Natural killer cell (primary cell): Measurements from ENCODE around the gene PKDREJ. TPM values are rescaled to one million over a fixed set of nuclear protein-coding genes. Genes with fewer than 3 reads are reported as not detected.

Source experiments
- ATAC-seq, 3 donors: fragments of 150-1000 bp in 2 of 3; fragments of 200-7000 bp in 1 of 3; cut with Tn5 transposase; 1 replicate in 1 of 3; 2 replicates in 2 of 3; pipeline ENCODE4 v1.10.0; 2021; ENCODE audit warnings: mild to moderate bottlenecking in 2 of 3, moderate library complexity in 2 of 3
- DNase-seq, 2 donors: peaks; one replicate each; pipeline versions ENCODE4 v3.0.0 to v3.0.0-alpha.2; 2013 to 2021; ENCODE audit warnings: mixed read lengths in 1 of 2
- H3K27ac ChIP-seq: one replicate; pipeline ENCODE4 v1.5.1; 2013; ENCODE audit warnings: mild to moderate bottlenecking, low read length
- H3K27me3 ChIP-seq: one replicate; pipeline ENCODE4 v1.6.1; 2013; ENCODE audit warnings: low read length; ENCODE audit not compliant: control insufficient read depth, insufficient read depth
- H3K36me3 ChIP-seq: one replicate; pipeline ENCODE4 v1.6.1; 2013; ENCODE audit warnings: low read length; ENCODE audit not compliant: control insufficient read depth, insufficient read depth
- H3K4me1 ChIP-seq: one replicate; pipeline ENCODE4 v1.6.1; 2013; ENCODE audit warnings: low read length; ENCODE audit not compliant: control insufficient read depth, insufficient read depth
- H3K4me3 ChIP-seq: one replicate; pipeline ENCODE4 v1.5.1; 2013; ENCODE audit warnings: low read length
- H3K9me3 ChIP-seq: one replicate; pipeline ENCODE4 v1.6.1; 2013; ENCODE audit warnings: low read length; ENCODE audit not compliant: control insufficient read depth, insufficient read depth
- H3K27ac Mint-ChIP-seq, 2 donors: one replicate each; pipeline ENCODE4 v1.8.0; 2022; ENCODE audit warnings: mild to moderate bottlenecking in 2 of 2, mixed read lengths in 2 of 2, moderate library complexity in 1 of 2
- H3K27me3 Mint-ChIP-seq, 2 donors: one replicate each; pipeline ENCODE4 v1.8.0; 2022; ENCODE audit warnings: low read depth in 2 of 2, mixed read lengths in 2 of 2
- H3K36me3 Mint-ChIP-seq: one replicate; pipeline ENCODE4 v1.8.0; 2022; ENCODE audit warnings: mixed read lengths
- H3K4me1 Mint-ChIP-seq, 2 donors: one replicate each; pipeline ENCODE4 v1.8.0; 2022; ENCODE audit warnings: mixed read lengths in 2 of 2
- H3K4me3 Mint-ChIP-seq: one replicate; pipeline ENCODE4 v1.8.0; 2022; ENCODE audit warnings: mild to moderate bottlenecking, moderate library complexity, mixed read lengths
- H3K9me3 Mint-ChIP-seq, 2 donors: one replicate each; pipeline ENCODE4 v1.8.0; 2022; ENCODE audit warnings: mixed read lengths in 2 of 2
- CTCF ChIP-seq: fragments of 200-600 bp; IDR thresholded peaks from one replicate; pipeline ENCODE4 v1.8.0; 2022; ENCODE audit warnings: antibody characterized with exemption
- WGBS: methylation state at CpG from one replicate; pipeline ENCODE4 v1.1.7; 2013; ENCODE audit warnings: missing lambda C conversion rate; ENCODE audit not compliant: insufficient coverage; 5-methylcytosine and 5-hydroxymethylcytosine counted together
- intact Hi-C: fragments of 100-400 bp; cut with micrococcal nuclease; formaldehyde crosslinking; loops from one replicate; pipeline ENCODE4 v1.14.2; 2022
- total RNA-seq, 4 donors: library from RNA; stranded (reverse); fragments of 120-200 nt in 1 of 4; gene quantifications; one replicate each; pipeline versions ENCODE4 v1.2.3 to v1.2.4, GENCODE V29; 2013 to 2022

The PKDREJ gene
- total RNA-seq, 3 donors from 2014 or later (not counting 1 experiment from before 2014, with no cell fraction given) = 0.07 to 0.25 (median 0.20) TPM

- H3K4me3 Mint-ChIP-seq = peak overlapping the region; percentile 0
- WGBS = 95% methylated on average over 13 of the region's 13 CpGs
- H3K36me3 Mint-ChIP-seq = no peaks in the 10 kb centered on the region
- DNase-seq (no peak), ATAC-seq (no peak)
- Histone ChIP-seq H3K9me3 (no peaks in the 10 kb centered on the region), H3K36me3 (no peaks in the 10 kb centered on the region), H3K4me1 (peaks cover 21% of the 10 kb centered on the region), H3K4me3 (no peak overlapping the region), H3K27ac (no peak overlapping the region), H3K27me3 (no peaks in the 10 kb centered on the region)
- H3K9me3 Mint-ChIP-seq = no peaks in the 10 kb centered on the region
- TF ChIP-seq CTCF = no peak
- no peak overlapping the region for H3K27ac Mint-ChIP-seq
- intact Hi-C loops = loop anchor here (5.0 to 10.0 kb wide), 4 partner anchors 152 to 304 kb away; no protein-coding TSS in a partner anchor
- H3K27me3 Mint-ChIP-seq = no peaks in the 10 kb centered on the region
- H3K4me1 Mint-ChIP-seq = peaks cover 29 to 33% of the 10 kb centered on the region in 2 donors
Measured at GRCh38 chr22:46299101-46299500, 36.0 kb upstream of the PKDREJ start.

GRCh38 chr22:46297151-46297812 is 34.1 kb upstream of the PKDREJ start:
- ATAC-seq (no peak), DNase-seq (peak in 1 of 2 donors; percentile 19)
- H3K9me3 ChIP-seq = no peaks in the 10 kb centered on the region
- TF ChIP-seq CTCF = no peak
- peak overlapping the region; percentile 27 to 99 for H3K27ac Mint-ChIP-seq
- H3K27ac ChIP-seq = no peak overlapping the region
- H3K4me3 Mint-ChIP-seq = peak overlapping the region; percentile 82
- H3K4me1 ChIP-seq = peaks cover 38% of the 10 kb centered on the region
- no peaks in the 10 kb centered on the region for H3K27me3 Mint-ChIP-seq
- peaks cover 16% of the 10 kb centered on the region for H3K36me3 ChIP-seq
- intact Hi-C loops = loop anchor here (2.0 to 10.0 kb wide), 5 partner anchors 16 to 302 kb away; no protein-coding TSS in a partner anchor
- no peaks in the 10 kb centered on the region for H3K9me3 Mint-ChIP-seq
- peak overlapping the region; percentile 35 for H3K4me3 ChIP-seq
- peaks cover 45 to 52% of the 10 kb centered on the region in 2 donors for H3K4me1 Mint-ChIP-seq
- 9% methylated on average over 32 of the region's 32 CpGs for WGBS
- no peaks in the 10 kb centered on the region for H3K36me3 Mint-ChIP-seq
- no peaks in the 10 kb centered on the region for H3K27me3 ChIP-seq

- ATAC-seq (peak; percentile 93 to 100 (median 95)), DNase-seq (peak; percentile 92 to 100)
- H3K27ac Mint-ChIP-seq = peak within 1 kb of the TSS; percentile 99
- Histone ChIP-seq H3K27ac (peak within 1 kb of the TSS; percentile 85), H3K9me3 (peaks cover 4% of the 10 kb centered on the region), H3K27me3 (no peaks in the 10 kb centered on the region), H3K4me3 (peak within 1 kb of the TSS; percentile 50), H3K4me1 (peaks cover 45% of the 10 kb centered on the region), H3K36me3 (peaks cover 22% of the 10 kb centered on the region)
- WGBS = under 1% methylated on average over 76 of the region's 76 CpGs
- no peaks in the 10 kb centered on the region for H3K27me3 Mint-ChIP-seq
- peaks cover 48 to 55% of the 10 kb centered on the region in 2 donors for H3K4me1 Mint-ChIP-seq
- no peaks in the 10 kb centered on the region for H3K9me3 Mint-ChIP-seq
- H3K36me3 Mint-ChIP-seq = no peaks in the 10 kb centered on the region
- TF ChIP-seq CTCF = peak; percentile 27
- H3K4me3 Mint-ChIP-seq = peak within 1 kb of the TSS; percentile 95
- intact Hi-C loops = loop anchor here (1.0 to 10.0 kb wide), 6 partner anchors 16 to 302 kb away; partner anchors contain the start of gene CDPF1
Measured at GRCh38 chr22:46296257-46297150, 33.4 kb upstream of the PKDREJ start, which contains the start of gene GTSE1. GTSE1 (plus strand) TSS chr22:46296870; CDS start chr22:46297401, 531 bp downstream.
